Heart left ventricle (tissue), 13 donors: ENCODE results near the gene ACP7.
"Not testable (repeated sequence)": the region's sequence is repeated elsewhere in the genome, so short reads cannot be mapped to it uniquely, and the experiment has no call there.

Source experiments
- POLR2A ChIP-seq, 2 donors: fragments of 450-650 bp; IDR thresholded peaks; one replicate each; pipeline ENCODE4 v1.6.1; 2017; ENCODE audit warnings: antibody characterized with exemption in 2 of 2, mild to moderate bottlenecking in 2 of 2, moderate library complexity in 2 of 2
- TF ChIP-seq, protein P1 (sequence below), 12 donors: fragments of 200-600 bp; sonication (generic) in 4 of 12; IDR thresholded peaks; one replicate each; pipeline versions ENCODE4 v1.5.0 to v1.8.0; 2018 to 2022; ENCODE audit warnings: antibody characterized with exemption in 12 of 12, mild to moderate bottlenecking in 5 of 12
- donor health status: ischemic (EF 13 %, LVEDD 7.1; RV severe dilation, severe dysfunction).
- donor health status: DM: no; HTN: yes; CAD: no.
- donor health status: DM: no; HTN: no; CAD: no.
- donor health status: ischemic (EF 25% LVEDD 6.9; RV normal size, moderate dysfunction).
- donor health status: ischemic (EF 25% LVEDD 5.7; RV mildly dilated, moderate dysfunction).
- donor health status: ischemic (EF 35%, LVEDD 5.7; RV mildly dilated, moderate dysfunction).
- donor health status: nonischemic (EF 11% LVEDD 7.7; RV severe dilation, severe dysfunction).
- donor health status: DM: yes; HTN: yes; CAD: no.
- donor health status: PGD.
- donor health status: ischemic (EF 29% LVEDD 5.4; RV normal size, mild dysfunction).
- donor health status: nonischemic (EF 23%, LVEDD 6.1; RV moderate dilation, normal function).

DNA sequence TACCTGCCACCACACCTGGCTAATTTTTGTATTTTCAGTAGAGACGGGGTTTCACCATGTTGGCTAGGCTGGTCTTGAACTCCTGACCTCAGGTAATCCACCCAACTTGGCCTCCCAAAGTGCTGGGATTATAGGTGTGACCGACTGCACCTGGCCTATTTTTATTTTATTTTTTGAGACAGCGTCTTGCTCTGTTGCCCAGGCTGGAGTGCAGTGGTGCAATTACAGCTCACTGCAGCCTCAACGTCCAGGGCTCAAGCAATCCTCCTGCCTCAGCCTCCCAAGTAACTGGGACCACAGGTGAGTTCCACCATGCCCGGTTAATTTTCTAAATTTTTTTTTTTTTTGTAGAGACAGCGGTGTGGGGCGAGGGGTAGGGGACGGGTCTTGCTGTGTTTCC is 32.9 kb downstream of the ACP7 start:
- TF ChIP-seq, protein P1, sequence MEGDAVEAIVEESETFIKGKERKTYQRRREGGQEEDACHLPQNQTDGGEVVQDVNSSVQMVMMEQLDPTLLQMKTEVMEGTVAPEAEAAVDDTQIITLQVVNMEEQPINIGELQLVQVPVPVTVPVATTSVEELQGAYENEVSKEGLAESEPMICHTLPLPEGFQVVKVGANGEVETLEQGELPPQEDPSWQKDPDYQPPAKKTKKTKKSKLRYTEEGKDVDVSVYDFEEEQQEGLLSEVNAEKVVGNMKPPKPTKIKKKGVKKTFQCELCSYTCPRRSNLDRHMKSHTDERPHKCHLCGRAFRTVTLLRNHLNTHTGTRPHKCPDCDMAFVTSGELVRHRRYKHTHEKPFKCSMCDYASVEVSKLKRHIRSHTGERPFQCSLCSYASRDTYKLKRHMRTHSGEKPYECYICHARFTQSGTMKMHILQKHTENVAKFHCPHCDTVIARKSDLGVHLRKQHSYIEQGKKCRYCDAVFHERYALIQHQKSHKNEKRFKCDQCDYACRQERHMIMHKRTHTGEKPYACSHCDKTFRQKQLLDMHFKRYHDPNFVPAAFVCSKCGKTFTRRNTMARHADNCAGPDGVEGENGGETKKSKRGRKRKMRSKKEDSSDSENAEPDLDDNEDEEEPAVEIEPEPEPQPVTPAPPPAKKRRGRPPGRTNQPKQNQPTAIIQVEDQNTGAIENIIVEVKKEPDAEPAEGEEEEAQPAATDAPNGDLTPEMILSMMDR (IDR thresholded peaks at IDR 0.05), result not testable (repeated sequence)
- not testable (repeated sequence) for TF ChIP-seq POLR2A (IDR thresholded peaks at IDR 0.05)
